LNCAP (cell line): ENCODE results near the gene DMC1.

ENCODE experiments used
- CTCF ChIP-seq: fragments of 450-650 bp; IDR thresholded peaks from 2 replicates; pipeline ENCODE4 v1.5.1; 2017; ENCODE audit warnings: mild to moderate bottlenecking

DMC1 gene

DNA sequence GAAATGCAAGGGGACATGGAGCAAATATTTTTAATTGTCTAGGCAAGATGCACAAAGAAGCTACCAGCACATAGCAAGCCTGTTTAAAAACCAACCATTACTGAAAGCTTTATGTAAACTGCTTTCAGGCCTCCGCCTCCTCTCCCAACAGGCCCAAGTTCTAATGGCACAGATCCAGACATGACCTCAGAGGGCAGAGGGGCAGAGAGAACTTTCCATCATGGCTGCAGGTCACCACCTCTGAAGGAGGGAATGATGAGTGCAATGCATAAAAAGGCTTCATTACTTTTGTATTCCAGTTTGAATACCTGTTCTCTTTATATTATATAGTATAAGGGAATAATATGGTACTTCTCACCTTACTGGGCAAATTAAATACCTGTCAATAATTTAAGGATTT is 79.1 kb downstream of the DMC1 start:
- no peak for TF ChIP-seq CTCF

- TF ChIP-seq CTCF, result no peak
Observed at GRCh38 chr22:38490475-38490874, 79.5 kb downstream of the DMC1 start.

GRCh38 chr22:38489561-38490145 is 80.3 kb downstream of the DMC1 start:
- TF ChIP-seq CTCF, result no peak

DNA sequence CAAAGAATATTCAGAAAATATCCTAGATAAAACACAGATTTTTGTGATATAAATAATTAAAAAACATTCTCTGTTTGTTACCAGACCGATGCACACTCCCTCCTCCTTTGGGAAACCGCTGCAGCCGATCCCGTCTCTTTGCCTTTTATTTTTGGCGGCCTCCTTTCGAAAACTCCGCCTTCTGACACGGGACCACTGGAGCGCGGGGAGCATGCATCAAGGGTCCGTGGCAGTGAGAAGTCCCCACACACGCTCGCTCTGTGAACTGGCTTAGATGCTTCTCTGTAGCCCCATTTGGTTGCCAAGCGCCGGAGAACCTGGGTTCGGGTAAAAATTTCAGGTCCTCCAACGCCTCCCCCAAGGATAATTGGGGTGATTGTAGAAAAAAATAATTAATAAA is 80.8 kb downstream of the DMC1 start:
- TF ChIP-seq CTCF, result no peak

DNA sequence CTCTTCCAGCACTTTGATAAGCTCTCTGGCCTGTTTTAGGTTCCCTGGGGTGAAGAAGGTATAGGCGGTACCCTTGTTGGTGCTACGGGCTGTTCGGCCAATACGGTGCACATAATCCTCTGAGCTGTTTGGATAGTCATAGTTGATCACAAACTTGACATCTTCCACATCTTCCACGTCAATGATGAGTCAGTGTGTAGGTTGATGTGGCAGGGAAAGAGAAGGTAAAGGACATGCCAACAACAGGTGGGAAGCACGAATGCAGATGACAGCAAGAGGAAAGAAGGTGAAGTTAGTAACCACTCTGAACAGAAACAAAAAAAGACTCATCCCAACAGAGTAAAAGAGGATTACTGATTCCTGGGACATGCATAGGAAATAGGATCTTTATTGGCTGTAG is 82.0 kb downstream of the DMC1 start:
- no peak for TF ChIP-seq CTCF

DNA sequence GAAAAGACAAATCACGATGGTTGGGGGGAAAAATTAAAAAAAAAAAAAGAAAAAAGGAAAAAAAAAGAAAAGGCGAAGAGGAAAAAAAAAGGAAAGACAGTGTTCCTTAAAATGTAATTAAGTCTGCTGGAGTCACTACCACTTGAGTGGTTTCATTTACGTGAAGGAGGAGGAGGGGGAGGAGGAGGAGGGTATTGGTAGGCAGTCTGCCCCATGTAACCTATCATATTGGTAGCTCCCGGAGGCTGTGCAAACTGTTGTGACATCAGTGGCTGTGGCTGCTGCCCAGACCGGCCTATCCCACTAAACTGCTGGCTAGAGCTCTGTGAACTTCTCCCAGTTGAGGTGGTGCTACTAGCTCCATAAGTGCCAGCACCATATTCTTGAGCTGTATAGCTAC is 84.2 kb downstream of the DMC1 start:
- no peak for TF ChIP-seq CTCF

DNA sequence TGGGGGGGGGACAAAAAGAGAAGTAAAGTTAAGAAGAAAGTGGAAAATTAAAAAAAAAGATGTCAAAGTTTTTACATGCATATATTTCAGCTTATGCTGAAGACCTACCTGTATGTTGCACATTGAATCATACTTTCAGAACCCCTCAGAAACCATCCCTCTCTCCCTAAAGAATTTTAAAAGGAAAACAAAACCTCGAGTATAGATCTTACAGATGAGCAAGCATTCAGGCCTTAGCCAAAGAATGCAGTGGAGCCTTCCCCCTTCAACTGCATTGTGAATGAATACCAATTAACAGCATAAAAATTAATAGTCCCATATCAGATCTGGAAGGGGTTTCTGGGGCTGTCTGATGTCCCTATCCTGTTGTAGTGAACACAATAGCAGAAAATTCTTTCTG is 85.7 kb downstream of the DMC1 start:
- no peak for TF ChIP-seq CTCF

GRCh38 chr22:38482662-38483308 is 87.2 kb downstream of the DMC1 start:
- no peak for TF ChIP-seq CTCF
